NOMO-1 treated with DMSO at 0.1 percent for 48 hours (cell line): ENCODE results near the gene PPP2R5A.
"Not testable (repeated sequence)": the region's sequence is repeated elsewhere in the genome, so short reads cannot be mapped to it uniquely, and the experiment has no call there.

Source experiments
- DNase-seq: peaks from one replicate; lab custom pipeline; 2025; ENCODE audit not compliant: unreplicated experiment; lab: John Stamatoyannopoulos, UW

PPP2R5A gene

DNA sequence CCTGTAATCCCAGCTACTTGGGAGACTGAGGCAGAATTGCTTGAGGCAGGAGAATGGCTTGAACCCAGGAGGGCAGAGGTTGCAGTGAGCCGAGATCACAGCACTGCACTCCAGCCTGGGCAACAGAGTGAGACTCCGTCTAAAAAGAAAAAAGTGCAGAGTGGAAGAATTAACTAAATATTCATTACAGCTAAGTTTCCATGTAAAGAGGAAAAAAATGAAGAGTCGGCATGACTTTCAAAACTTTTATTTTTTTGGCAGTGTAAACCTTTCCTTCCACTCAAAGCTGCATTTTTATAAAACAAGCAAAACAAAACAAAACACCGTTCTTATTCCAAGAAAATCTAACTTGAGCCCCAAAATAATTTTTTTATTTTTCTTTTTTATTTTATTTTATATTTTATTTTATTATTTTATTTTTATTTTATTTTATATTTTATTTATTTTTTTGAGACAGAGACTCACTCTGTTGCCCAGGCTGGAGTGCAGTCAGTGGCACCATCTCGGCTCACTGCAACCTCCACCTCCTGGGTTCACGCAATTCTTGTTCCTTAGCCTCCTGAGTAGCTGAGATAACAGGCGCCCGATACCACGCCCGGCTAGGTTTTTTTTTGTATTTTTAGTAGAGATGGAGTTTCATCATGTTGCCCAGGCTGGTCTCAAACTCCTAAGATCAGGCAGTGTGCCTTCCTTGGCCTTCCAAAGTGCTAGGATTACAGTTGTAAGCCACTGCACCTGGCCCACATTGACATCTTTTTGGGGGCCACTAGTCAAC, 66.6 kb downstream of the PPP2R5A start:
- no peak for DNase-seq

DNA sequence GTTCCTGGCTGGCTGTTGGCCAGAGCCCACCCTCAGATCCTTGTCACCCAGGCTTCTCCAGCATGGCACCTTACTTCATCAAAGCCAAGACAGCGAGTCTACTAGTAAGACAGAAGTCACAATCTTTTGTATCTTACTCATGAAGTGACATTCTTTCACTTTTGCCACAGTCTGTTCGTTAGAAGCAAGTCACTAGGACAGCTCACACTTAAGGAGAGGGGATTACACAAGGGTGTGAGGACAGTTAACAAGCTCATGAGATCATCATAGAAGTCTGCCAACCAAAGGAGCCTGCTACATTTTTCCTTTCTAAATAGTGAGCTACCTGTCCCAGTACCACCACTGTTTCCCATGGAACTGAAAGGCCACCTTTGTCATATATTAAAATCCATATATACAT, 68.0 kb downstream of the PPP2R5A start:
- no peak for DNase-seq

- no peak for DNase-seq
These were observed 69.3 kb downstream of the PPP2R5A start for GRCh38 chr1:212354464-212354863.

- no peak for DNase-seq
These were observed 70.2 kb downstream of the PPP2R5A start for GRCh38 chr1:212355230-212355969.

DNA sequence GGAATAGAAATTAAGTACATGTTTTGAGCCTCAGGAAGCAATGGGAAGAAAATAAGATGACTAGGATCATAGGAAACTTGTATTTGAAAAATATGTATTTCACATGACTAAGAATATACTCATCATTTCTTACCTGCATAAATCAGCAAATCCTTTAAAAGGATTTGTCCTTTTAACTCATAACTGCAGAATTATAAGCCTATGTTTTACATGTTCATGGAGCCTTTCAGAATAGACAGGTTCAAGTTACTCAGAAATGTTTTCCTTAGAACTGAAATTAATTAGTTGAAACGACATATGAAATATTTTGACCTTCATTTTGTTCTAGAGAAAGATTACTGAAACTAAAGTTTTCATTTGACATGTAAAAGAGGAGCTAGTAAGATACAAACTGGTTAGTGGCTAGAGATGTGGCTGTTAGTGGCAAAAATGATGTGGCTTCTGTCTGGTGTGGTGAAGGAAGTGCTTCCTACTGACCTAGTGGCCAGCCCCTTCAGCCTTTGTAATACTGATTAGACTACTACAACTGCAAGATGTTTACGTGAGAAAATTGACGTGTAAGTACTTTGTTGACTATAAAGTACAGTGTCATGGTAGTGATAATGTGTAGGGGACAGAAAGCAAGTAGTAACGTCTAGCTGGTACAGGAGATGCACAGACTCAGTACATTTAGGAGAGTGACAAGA, 74.7 kb downstream of the PPP2R5A start:
- no peak for DNase-seq

GRCh38 chr1:212364985-212365384, 79.8 kb downstream of the PPP2R5A start:
- DNase-seq, result no peak

GRCh38 chr1:212366901-212367300, 81.7 kb downstream of the PPP2R5A start:
- no peak for DNase-seq

GRCh38 chr1:212367474-212368072, 82.4 kb downstream of the PPP2R5A start:
- no peak for DNase-seq

DNA sequence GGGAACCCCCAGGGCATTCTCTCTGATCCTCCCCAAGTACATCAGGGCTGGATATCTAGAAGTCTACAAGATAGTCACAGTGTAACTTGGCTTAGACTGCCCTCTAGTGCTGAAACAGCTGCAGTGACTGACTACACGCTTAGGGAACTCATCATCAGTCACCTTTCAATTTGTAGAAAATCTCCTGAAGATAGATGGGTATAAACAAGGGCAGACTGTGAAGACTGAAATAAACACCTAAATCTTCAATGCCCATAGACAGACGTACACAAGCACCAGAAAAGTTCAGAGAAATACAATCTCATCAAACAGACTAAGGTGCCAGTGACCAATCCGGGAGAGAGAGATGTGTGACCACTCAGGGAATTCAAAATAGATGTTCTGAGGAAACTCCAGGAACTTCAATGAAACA, 82.9 kb downstream of the PPP2R5A start:
- peak; percentile 65 for DNase-seq

GRCh38 chr1:212375986-212376385, 90.8 kb downstream of the PPP2R5A start:
- DNase-seq, result no peak

GRCh38 chr1:212377644-212378043, 92.4 kb downstream of the PPP2R5A start:
- DNase-seq, result no peak

DNA sequence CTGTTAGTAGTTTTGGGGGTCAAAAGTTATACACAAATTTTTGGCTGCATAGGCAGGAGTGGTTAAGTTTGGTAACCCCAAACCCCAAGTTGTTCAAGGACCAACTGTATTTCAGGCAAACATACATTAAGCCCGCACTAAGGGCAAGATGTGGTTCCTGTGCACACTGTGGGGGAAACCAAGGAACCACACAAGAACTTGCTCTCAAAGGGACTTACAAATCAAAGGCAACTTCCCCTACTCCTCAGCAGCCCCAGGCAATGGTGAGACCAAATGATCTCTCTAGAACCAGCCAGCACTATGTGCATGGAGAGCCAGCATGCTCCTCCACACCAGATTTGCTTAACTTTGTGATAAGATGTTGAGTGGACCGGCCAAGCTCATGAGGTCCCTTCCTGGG, 94.2 kb downstream of the PPP2R5A start:
- no peak for DNase-seq

DNA sequence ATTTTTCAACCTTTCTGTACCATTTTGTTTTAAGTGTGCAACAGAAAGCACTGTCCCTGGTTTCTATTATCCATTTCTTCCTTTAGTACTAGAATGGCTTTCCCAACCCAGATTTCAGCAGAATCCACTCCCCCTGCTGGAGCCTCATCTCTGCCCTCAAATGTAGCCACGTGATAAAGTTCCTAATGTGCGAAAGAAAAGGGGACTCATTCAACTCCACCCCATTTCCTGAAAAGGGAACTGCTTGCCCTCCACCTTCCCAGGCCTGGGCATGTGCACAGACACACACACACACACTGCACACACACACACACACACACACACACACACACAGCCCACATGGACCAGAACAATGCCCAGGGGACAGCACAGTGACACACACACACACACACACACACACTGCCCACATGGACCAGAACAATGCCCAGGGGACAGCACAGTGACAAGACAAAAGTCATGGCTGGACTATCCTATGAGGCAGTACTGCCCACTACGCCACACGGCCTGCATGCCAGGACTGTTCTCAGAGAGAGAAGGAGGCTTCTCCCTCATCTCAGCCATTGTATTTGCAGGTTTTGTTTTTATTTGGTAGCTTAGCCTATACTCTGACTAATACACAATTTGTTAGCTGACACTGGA, 96.3 kb downstream of the PPP2R5A start:
- DNase-seq, result no peak

DNA sequence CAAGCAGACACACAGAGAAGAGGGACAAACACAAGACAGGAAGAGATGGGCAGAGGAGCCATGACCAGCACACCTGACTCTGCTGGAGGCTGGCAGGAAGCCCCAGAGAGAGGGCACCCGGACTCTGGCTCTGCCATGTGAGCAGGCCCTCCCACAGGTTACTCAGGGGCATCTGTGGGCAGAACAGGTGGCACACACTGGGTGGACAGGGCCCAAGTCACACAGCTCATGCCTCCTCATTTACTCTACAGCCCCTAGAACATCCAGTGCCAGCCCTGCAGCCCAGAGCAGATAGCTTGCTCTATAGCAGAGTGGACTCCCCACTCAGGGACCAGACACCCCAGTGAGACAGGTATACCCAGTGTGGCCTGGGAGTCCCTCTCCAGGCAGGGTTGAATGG, 100.8 kb downstream of the PPP2R5A start:
- DNase-seq, result no peak

DNA sequence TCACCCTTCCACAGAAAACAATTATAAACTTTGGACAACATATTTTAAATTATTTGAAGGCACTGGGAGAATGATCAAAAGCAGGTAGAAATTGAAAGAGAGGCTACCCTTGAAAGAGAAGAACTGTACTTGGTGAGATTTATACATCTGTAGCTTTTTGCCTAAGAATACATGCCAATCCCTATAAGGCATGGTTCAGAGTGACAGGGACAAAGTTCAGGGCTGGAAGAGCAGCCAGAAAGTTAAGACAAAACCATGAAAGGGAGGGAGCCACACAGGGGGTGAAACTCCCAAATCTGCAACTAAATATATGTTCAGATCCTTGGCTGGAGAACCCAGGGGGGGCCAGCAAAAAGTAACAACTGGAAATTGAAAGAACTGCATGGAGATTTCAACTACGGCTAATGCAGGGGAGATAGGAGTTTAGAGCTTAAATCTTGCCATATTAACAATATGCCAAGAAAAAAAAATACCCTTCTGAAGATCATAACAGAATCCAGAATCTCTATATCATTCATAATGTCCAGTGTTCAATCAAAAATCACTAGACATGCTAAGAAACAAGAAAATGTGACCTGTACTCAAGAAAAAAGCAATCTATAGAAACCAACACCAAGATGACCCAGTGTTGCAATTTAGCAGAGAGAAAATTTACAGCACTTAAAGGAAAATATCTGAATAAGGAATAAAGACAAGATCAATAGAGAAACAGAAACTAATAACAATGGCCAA, 103.9 kb downstream of the PPP2R5A start:
- DNase-seq, result no peak

- not testable (repeated sequence) for DNase-seq
These were observed 110.6 kb downstream of the PPP2R5A start for GRCh38 chr1:212395678-212396437.

- DNase-seq, result peak; percentile 6
These were observed 111.4 kb downstream of the PPP2R5A start for GRCh38 chr1:212396638-212397037.

DNA sequence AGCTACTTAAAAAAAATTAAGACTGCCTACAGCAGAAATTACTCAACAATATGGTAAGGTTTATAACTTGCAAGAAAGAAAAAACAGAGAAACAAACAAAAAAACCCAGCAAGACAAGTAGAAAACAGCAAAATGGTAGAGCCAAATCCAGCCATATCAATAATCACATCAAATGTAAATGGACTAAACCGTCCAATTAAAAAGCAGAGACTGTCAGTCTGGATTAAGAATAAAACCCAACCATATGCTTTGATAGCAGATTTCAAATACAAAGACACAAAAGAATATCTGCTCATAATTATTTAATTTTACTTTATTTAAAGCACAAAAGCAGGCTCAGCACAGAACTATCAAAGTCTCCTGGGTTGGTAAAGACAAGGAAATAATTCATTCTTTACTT, 112.0 kb downstream of the PPP2R5A start:
- no peak for DNase-seq

DNA sequence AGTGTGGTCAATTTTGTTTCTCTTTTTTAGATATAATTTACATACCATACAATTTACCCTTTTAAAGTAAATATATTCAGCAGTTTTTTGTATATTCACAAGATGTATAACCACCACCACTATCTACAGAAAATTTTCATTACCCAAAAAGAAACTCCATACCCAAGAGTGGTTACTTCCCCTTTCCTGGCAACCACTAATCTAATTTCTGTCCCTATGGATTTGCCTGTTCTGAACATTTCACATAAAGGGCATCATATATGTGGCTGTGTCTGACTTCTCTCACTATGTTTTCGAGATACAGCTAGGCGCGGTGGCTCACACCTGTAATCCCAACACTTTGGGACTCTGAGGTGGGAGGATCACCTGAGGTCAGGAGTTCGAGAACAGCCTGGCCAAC, 115.8 kb downstream of the PPP2R5A start:
- DNase-seq, result no peak
